DOHH2 (cell line): ENCODE measurements around the gene SMARCA5.

Experiments
- EZH2phosphoT487 ChIP-seq: fragments of 200-600 bp; sonication (generic); IDR thresholded peaks from 2 replicates; pipeline ENCODE4 v1.6.1; 2017; ENCODE audit warnings: borderline replicate concordance, mild to moderate bottlenecking, antibody characterized with exemption, low read length, moderate library complexity, mixed read lengths
- TF ChIP-seq, protein P1 (sequence below): fragments of 200-600 bp; sonication (generic); IDR thresholded peaks from one replicate; pipeline ENCODE4 v1.5.1; 2014; ENCODE audit warnings: antibody characterized with exemption, mild to moderate bottlenecking, low read depth, low read length; ENCODE audit not compliant: poor library complexity, severe bottlenecking

DNA sequence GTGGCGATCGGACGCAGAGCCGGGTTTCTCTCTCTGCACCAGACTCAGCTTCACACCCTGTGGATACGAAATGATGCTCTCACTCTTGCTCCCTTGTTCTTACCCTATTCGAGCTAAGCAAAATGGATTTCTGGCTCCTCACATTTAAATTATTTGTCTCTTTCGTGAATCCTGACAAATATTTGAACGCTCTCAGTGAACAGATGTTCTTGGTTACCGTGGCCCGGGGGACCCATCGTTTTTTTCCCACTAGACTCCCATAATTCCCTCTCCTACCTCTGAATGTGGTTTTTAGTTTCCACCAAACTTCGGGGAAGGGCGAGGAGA, 630 bp downstream of the SMARCA5 start:
- TF ChIP-seq, protein P1, sequence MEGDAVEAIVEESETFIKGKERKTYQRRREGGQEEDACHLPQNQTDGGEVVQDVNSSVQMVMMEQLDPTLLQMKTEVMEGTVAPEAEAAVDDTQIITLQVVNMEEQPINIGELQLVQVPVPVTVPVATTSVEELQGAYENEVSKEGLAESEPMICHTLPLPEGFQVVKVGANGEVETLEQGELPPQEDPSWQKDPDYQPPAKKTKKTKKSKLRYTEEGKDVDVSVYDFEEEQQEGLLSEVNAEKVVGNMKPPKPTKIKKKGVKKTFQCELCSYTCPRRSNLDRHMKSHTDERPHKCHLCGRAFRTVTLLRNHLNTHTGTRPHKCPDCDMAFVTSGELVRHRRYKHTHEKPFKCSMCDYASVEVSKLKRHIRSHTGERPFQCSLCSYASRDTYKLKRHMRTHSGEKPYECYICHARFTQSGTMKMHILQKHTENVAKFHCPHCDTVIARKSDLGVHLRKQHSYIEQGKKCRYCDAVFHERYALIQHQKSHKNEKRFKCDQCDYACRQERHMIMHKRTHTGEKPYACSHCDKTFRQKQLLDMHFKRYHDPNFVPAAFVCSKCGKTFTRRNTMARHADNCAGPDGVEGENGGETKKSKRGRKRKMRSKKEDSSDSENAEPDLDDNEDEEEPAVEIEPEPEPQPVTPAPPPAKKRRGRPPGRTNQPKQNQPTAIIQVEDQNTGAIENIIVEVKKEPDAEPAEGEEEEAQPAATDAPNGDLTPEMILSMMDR = no peak
- no peak for TF ChIP-seq EZH2phosphoT487
